HL-60/S4 treated with phorbol 12-myristate 13-acetate at 8.2 ng/mL for 4 days and 3 days (cell line): ENCODE measurements around the gene CHST6.
"Not testable (repeated sequence)": the region's sequence is repeated elsewhere in the genome, so short reads cannot be mapped to it uniquely, and the experiment has no call there.

Experiments
- in situ Hi-C: fragments of 300-500 bp; cut with MboI; formaldehyde crosslinking; loops from 2 replicates; pipeline ENCODE4 v1.15.0; 2022; ENCODE audit warnings: low sequenced_read_pairs

CHST6 gene

DNA sequence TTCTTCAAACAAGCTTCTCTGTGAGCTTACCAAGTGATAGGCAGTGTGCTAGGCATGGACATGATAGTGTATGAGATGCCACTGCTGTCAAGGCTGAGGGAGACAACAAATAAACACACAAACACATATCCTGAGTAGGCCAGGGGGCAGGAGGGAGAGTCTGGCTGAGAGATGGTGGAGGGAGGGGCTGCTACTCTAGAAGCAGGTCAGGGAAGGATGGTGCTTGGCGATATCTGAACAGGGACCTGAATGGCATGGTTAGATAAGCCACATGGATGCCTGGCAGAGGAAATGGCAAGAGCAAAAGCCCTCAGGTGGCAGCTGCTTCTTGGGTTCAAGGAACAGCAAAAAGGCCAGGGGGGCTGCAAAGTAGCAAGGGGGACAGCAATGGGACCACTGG lies 8.6 kb upstream of the CHST6 start:
- in situ Hi-C loops: no loop called here

DNA sequence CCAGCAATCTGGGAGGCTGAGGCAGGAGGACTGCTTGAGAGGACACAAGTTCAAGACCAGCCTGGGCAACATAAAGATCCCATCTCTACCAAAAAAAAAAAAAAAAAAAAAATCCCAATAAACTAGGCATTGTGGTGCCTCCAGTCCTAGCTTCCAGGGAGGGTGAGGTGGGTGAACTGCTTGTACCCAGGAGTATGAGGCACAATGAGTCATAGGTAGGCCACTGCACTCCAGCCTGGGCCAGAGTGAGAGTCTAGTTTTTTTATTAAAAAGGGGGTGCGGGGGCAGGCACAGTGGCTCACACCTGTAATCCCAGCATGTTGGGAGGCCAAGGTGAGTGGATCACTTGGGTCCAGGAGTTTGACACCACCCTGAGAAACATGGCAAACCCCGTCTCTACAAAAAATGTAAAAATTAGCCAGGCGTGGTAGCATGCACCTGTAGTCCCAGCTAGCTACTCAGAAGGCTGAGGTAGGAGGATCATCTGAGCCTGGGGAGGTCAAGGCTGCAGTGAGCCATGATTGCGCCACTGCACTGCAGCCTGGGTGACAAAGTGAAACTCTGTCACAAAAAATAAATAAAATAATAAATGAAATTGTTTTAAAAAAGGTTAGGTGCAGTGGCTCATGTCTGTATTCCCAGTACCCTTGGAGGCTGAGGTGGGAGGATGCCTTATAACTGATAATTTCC lies 7.8 kb upstream of the CHST6 start:
- in situ Hi-C loops: no loop called here

DNA sequence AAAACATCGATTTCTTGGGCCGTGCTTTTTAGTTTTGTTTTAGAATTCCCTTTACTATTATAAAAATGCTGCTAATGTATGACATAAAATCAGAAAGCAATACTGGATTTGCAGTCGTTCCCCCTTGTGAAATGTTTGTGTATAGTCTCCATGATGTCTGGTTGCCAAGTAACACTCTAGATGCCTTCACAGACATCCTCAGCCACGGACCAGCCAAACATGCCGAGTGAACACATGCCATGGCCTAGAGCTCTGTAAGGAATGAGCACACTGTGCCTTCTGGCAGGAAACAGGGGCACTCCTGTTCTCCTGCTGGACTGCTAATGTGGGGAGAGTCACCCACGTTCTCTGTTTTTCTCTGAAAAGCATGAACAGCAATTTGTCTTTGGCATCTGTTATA lies 6.6 kb upstream of the CHST6 start:
- in situ Hi-C loops: not testable (repeated sequence)

DNA sequence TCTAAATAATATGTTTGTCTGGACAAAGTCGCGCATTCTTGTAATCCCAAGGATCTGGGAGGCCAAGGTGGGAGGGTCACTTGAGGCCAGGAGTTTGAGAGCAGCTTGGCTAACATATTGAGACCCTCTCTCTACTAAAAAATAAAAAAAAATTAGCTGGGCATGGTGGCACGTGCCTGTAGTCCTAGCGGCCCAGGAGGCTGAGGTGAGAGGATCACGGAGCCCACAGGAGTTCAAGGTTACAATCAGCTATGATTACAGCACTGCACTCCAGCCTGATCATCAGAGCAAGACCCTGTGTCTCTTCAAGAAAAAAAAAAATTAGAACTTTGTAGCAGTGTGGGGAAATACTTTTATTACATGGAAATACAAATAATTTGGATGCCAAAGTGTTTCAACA lies 6.1 kb upstream of the CHST6 start:
- in situ Hi-C loops: no loop called here

DNA sequence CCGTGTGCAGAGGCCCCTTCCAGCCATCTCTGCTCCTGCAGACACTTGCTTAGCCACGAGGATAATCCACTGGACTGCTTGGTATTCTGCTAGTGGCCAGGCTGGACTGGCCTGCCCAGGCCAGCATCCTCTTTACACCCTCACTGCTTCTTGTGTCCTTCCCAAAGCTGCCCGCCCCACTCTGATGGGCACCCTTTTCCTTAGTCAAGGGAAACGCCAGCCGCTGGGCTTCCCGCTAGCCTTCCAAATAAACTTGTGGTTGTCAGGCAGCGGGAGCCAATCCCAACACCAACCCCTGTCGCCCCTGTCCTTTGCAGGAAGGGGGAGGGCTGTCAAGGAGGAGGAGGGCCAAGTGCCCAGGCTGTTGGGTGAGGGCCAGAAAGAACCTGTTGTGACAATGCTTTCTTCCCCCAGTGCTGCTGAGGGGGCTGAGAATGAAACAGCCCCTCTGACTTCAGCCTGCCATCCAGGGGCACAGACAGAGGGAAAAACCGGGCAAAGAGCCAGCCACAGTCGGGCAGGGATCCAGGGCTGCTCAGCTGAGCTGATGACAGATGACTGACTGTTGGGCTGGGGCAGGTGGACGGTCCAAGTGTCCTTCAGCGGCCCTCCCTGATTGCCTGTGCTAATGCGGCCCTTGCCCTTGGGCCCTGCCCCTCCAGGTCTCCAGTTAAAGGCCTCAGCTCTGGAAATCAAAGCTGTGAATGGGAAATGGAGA lies 3.5 kb upstream of the CHST6 start:
- in situ Hi-C loops: loop anchor here (25.0 kb wide), 1 partner anchor 264 kb away; no protein-coding TSS in a partner anchor

DNA sequence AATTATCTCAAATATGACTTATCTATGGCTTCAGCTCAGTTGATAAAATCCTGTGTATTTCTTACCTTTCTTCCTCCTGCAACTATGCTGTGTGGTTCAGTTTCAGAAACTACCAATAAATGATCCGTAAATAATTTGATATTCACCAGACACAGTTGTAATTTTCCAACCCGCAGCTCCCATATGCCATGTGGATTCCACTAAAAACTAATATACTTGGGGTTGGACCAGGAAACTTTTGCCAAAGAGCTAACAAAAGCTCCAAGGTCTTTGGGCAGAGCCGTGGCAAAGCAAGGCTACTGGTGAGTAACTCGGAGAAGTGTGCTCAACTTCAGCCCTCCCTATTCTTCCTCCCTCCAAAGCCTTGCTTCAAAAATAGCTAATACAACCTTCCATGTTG lies 2.3 kb upstream of the CHST6 start:
- in situ Hi-C loops: loop anchor here (25.0 kb wide), 1 partner anchor 265 kb away; no protein-coding TSS in a partner anchor

DNA sequence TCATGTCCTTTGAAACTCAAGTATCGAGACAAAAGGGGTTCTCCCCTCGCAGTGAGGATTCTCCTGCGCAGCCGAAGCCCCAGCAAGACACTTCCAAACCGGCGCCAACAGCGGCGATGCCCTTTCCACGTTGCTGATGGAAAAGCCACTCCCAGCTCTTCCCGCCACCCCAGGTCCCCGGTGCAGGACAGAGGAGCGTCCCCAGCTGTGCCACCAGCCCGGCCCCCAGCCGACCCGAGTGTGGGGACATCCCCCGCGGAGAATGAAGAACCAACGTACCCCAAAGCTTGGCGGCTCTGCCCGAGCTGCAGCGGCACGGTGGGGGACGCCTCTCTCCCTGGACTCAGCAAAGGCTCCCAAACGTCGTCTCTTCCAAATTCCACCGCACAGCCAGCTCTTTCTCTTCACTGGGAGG lies 573 bp downstream of the CHST6 start:
- in situ Hi-C loops: loop anchor here (25.0 kb wide), 1 partner anchor 268 kb away; no protein-coding TSS in a partner anchor

DNA sequence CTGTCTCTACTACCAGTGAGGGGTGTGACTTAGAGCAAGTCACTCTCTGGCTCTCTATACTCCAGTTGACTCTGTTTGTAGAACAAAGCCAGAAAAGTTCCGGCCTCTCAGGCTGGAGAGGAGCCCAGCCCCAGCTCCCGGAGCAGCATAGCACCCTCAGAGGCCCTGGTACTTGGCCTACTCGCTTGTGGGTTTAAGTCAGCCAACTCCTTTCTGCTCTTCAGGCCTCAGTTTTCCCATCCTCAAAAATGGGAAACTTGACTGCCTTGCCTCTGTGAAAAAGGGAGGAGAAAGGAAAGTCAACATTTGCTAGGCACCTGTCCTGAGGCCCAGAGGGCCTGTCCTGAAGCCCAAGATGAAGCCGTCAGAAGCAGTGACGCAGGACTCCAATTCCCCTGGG lies 1.1 kb downstream of the CHST6 start:
- in situ Hi-C loops: loop anchor here (25.0 kb wide), 1 partner anchor 268 kb away; no protein-coding TSS in a partner anchor

DNA sequence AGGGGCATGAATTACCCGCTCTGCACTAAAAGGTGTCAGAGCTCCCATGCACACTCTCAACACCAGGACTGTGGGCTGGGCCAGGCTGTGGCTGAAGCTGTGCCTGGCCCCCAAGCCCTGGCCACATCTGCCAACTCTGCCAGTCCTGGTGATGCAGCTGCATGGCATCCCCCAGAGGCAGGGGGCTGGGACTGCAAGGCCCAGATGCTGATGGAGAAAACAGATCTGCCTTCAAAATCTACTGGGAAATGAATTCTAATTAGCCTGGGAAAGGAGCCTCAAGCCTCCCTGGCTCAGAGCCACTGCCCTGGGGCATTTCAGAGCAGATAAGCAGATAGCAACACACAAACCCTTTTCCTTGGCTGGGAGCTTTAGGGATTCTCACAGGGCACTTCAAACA lies 3.4 kb downstream of the CHST6 start:
- in situ Hi-C loops: loop anchor here (25.0 kb wide), 1 partner anchor 270 kb away; no protein-coding TSS in a partner anchor

DNA sequence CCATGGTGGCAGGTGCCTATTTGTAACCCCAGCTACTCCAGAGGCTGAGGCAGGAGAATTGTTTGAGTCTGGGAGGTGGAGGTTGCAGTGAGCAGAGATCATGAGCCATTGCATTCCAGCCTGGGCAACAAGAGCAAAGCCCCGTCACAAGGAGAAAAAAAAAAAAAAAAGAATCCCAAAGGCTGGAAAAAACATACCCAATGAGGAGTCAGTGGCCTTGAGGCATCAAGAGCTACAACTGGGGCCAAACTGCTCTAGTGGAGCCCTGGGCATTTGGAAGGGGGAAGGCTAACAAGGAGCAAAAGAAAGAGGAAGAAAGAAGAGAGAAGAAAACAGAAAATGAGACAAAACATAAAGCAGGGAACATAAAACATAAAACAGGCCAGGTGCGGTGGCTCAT lies 6.9 kb downstream of the CHST6 start:
- in situ Hi-C loops: loop anchor here (25.0 kb wide), 1 partner anchor 274 kb away; no protein-coding TSS in a partner anchor

DNA sequence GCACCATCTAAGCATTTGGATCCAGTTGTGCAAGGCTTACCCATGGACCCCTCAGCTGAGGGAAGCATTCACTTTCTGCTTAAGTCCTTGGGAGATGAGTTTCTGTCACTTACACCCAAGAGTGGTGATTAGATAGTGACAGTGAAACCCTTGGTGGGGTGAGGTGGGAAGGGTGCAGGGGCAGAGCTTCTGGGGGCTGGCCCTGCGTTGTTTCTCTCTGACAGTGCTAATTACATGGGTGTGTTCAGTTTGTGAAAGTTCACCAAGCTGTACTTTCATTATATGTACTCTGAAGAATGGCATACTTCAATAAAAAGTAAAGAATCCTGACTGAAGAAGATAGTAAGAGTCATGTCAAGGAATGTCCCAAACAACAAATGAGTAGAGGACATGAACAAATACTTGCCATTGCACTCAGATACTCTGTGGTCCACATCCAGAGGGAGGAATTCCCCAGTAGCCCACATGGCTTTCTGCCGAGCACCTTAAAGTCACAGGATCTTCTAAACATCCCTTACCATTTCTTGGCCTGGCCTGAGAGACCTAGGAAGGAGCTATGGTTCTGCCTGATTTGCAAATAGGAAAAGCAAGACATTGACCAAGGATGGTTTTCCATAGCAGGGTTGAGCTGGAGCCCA lies 8.4 kb downstream of the CHST6 start:
- in situ Hi-C loops: loop anchor here (25.0 kb wide), 1 partner anchor 276 kb away; no protein-coding TSS in a partner anchor

DNA sequence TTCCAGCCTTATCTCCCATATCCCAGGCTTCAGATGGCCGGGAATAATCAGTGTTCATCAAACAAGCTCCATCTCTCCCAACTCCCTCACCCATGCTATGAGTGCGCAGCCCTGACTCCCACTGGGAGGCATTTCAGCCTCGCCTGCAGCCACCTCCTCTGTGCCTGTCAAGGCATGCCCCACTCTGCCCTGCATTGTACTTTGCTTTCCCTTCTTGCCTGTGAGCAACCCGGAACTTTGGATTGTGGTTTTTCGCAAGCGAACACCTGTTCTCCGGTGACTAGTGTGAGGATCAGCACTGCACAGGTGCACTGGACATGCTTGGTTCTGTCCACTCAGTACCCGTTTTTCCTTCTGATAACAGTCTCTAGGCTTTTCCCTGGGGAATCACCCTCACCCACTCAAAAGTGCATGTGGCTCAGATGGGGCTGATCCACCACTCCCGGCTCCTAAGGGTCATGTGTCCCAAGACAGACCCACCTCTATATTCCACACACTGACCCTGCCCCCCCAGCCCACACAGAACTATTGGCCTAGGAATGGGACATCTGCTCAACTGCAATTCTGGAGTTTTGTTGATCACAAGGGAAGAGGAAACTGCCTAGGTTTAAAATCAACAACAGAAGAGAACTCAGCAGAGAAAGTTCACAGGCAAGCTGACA lies 9.1 kb downstream of the CHST6 start:
- in situ Hi-C loops: loop anchor here (25.0 kb wide), 1 partner anchor 276 kb away; no protein-coding TSS in a partner anchor

DNA sequence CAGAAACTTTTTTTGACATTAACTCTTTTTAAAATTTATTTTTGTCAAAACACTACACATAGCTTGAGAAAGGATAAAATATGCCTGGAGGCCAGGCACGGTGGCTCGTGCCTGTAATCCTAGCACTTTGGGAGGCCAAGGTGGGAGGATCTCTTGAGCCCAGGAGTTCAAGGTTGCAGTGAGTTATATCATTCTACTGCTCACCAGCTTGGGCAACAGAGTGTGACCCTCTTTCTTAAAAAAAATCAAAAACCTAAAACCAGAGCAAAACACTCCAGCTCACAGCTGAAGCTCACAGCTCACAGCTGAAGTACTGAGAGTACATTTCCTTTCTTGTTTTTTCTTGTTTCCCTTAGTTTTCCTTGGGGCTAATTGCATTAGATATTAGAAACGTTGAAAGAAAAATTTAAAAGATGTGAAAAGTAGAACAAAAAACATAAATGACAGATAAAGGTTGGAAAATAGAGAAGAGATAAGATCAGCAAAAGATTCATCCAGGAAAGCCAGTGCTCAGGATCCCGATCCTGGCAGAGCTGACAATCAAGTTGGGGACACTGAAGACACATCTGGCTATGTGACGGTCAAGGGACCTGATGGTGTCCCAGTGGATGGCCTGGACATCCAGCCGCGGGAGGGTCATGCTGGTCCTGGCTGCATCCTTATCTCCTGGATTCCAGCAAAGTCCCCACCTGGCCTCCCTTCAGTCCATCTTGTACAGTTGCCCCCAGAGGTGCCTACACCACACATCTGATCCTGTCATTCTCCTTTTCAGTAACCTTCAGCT lies 9.8 kb downstream of the CHST6 start:
- in situ Hi-C loops: loop anchor here (25.0 kb wide), 1 partner anchor 277 kb away; no protein-coding TSS in a partner anchor

DNA sequence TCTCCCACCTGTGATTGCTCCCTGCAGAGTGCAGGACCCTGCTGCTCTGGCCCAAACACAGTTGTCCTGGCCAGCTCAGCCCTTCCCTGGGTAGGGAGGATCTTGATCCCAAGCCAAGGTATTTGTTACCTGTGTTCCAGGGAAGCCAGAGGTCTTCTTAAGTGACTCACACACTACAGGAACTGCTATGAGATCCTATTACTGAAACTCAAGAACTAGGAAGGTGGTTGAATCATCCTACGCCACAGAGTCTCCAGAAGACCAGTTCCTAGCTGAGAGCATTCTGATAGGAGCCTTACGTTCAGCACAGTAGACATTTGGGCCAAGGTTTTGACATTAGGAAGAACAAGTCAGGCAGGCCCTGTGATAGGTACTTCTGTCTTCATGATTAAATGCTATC lies 12.0 kb downstream of the CHST6 start:
- in situ Hi-C loops: loop anchor here (25.0 kb wide), 1 partner anchor 279 kb away; no protein-coding TSS in a partner anchor

DNA sequence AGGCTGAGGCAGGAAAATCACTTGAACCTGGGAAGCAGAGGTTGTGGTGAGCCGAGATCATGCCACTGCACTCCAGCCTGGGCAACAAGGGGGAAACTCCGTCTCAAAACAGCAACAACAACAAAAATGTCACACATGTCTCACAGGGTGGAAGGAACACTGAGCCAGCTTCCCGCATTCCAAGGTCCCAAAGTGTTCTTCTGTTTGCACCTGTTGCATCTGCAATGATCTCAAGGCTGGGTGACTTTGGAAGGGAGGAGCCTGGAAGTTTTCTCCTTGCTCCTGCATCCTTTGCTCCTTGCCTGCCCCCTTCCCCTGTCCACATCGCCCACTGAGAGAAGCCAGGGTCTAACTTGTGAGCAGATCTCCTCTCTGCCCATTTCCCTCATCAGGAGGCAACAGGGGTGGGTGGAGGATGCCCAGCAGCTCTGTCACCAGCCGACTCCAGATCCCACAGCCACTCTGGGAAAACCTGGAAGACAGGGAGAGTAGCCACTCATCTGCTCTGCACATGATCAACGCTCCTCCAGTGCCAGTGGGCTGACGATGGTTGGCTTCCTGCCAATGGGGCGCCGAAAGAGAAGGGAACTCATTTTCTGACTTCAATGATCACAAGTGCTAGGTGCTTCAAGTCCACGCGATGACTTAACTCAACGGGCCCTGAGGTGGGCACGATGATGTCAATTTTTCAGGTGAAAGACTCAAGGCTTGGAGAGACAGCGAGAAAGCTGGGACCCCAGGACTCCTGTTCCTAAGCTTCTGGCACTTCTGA lies 12.6 kb downstream of the CHST6 start:
- in situ Hi-C loops: loop anchor here (25.0 kb wide), 1 partner anchor 280 kb away; no protein-coding TSS in a partner anchor

DNA sequence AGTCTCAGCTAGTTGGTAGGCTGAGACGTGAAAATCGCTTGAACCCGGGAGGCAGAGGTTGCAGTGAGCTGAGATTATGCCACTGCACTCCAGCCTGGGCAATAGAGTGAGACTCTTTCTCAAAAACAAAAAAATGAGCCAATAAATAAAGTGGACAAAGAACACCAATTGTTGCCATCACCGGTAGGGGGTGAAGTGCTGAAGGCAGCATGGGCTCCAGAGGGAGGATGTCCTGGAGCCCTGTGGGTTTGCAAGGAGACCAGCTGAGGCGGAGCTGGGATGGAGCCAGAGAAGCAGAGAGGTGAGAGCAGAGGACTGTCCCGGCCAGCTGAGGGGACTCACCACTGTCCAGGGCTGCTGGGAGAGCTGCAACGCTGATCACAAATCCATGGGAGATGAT lies 13.8 kb downstream of the CHST6 start:
- in situ Hi-C loops: loop anchor here (25.0 kb wide), 1 partner anchor 281 kb away; no protein-coding TSS in a partner anchor

DNA sequence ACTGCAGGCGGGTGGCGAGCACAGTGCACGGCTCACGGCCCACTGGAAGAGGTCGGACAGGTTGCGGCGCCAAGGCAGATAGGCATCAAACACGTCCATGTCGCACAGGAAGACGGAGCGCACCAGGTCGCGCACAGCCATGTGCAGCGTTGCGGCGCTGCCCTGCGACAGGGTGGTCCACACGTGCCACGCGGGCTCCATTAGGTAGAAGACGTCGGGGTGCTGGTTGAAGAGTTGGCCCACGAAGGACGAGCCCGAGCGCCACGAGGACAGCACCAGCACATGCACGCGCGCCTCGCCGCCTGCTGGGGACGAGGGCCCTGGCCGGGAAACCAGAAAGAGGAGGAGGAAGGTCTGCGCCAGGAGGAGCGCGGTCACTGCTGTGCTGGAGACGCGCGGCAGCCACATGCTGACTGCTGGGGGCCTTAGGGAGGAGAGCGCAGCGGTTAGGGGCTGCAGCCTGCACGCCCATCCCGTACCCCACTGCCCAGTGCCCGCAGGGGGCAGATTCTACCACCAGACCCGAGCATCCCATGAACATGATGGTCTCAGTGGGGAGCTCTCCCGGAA lies 15.7 kb downstream of the CHST6 start:
- in situ Hi-C loops: loop anchor here (25.0 kb wide), 1 partner anchor 283 kb away; no protein-coding TSS in a partner anchor

DNA sequence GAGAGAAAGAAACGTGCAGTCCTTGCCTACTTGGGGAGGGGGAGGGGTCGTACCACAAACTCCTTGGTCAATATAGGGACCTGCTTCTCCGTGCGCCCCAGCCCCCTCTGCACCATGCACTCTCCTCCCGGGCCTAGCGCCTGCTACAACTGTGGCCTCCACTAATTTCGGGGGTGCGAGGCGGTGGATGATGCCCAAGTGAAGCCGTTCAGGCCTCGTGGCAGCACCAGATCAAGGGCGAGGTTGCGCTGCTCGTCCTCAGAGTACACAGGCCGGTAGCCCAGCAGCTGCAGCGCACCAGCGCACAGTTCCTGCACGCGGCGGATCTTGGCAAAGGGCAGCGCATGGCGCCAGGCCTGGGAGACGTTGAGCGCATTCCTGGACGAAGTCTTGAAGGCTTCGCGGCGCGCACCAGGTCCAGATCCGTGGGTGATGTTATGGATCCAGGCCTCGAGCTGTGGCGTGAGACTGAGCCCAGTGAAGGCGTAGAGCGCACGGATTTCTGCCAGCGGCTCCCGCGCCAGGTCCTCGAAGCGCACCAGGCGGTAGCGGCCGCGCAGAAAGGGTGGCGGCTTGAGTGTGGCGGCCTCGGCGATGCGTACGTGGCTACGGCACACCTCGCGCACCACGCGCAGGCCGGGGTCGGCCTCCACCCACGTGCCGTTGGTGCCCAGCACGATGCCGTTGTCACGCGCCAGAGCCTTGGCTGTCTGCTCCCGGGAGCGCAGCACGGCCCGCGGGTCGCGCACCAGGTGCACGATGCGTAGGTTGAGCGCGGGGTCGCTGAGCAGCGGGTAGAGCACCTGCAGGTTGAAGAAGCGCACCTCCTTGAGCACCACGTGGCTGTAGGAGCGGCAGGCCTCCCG lies 16.5 kb downstream of the CHST6 start:
- in situ Hi-C loops: loop anchor here (25.0 kb wide), 1 partner anchor 284 kb away; no protein-coding TSS in a partner anchor
